HG03469 (cell line): Measurements from ENCODE around the gene CMTM2.
A peak's percentile ranks its signal among the peaks of the same experiment; 100 is the strongest.
"Not testable (repeated sequence)": the region's sequence is repeated elsewhere in the genome, so short reads cannot be mapped to it uniquely, and the experiment has no call there.

Source experiments
- ATAC-seq: cut with Tn5 transposase; IDR thresholded peaks from one replicate; pipeline ENCODE4 v1.9.1; 2021; ENCODE audit warnings: mild to moderate bottlenecking, moderate library complexity, moderate number of reproducible peaks; ENCODE audit not compliant: unreplicated experiment

CMTM2 gene

GRCh38 chr16:66580605-66581209 is 1.4 kb downstream of the CMTM2 start:
- no peak for ATAC-seq

GRCh38 chr16:66581246-66581952 is 2.1 kb downstream of the CMTM2 start:
- ATAC-seq = no peak

GRCh38 chr16:66585481-66586239 is 6.4 kb downstream of the CMTM2 start:
- no peak for ATAC-seq

GRCh38 chr16:66587881-66588600 is 8.8 kb downstream of the CMTM2 start:
- no peak for ATAC-seq

- peak; percentile 87 for ATAC-seq
Measured at GRCh38 chr16:66588981-66589713, 9.9 kb downstream of the CMTM2 start.

GRCh38 chr16:66590322-66590721 is 11.1 kb downstream of the CMTM2 start:
- ATAC-seq = no peak

GRCh38 chr16:66591018-66591417 is 11.8 kb downstream of the CMTM2 start:
- ATAC-seq = no peak

GRCh38 chr16:66592241-66592640 is 13.0 kb downstream of the CMTM2 start:
- ATAC-seq = no peak

- ATAC-seq = no peak
Measured at GRCh38 chr16:66592814-66593213, 13.6 kb downstream of the CMTM2 start.

GRCh38 chr16:66594739-66595138 is 15.5 kb downstream of the CMTM2 start:
- ATAC-seq = no peak

GRCh38 chr16:66596559-66596958 is 17.3 kb downstream of the CMTM2 start:
- ATAC-seq = not testable (repeated sequence)

- ATAC-seq = peak; percentile 41
Measured at GRCh38 chr16:66596986-66597848, 18.0 kb downstream of the CMTM2 start.

GRCh38 chr16:66598111-66598510 is 18.8 kb downstream of the CMTM2 start:
- no peak for ATAC-seq

- no peak for ATAC-seq
Measured at GRCh38 chr16:66599726-66600125, 20.5 kb downstream of the CMTM2 start.

GRCh38 chr16:66600477-66600876 is 21.2 kb downstream of the CMTM2 start:
- ATAC-seq = no peak

GRCh38 chr16:66601471-66601870 is 22.2 kb downstream of the CMTM2 start:
- no peak for ATAC-seq

- ATAC-seq = peak; percentile 37
Measured at GRCh38 chr16:66603537-66604375, 24.5 kb downstream of the CMTM2 start.

- peak; percentile 30 for ATAC-seq
Measured at GRCh38 chr16:66604376-66605176, 25.3 kb downstream of the CMTM2 start, which contains the start of gene CMTM3. Gene CMTM3 (plus strand): TSS chr16:66604704. CDS start chr16:66604806, 102 bp downstream.
